Esophagus muscularis mucosa (tissue), 4 donors: ENCODE measurements around the gene IGF2BP3. TPM values are rescaled to one million over a fixed set of nuclear protein-coding genes. Genes with fewer than 3 reads are reported as not detected.

Experiments used
- DNase-seq: peaks from one replicate; pipeline ENCODE4 v3.0.0-alpha.2; 2017; ENCODE audit errors: extremely low spot score
- H3K27ac ChIP-seq, 4 donors: fragments of 200-600 bp; sonication (generic); replicated peaks in 1 of 4; 1 replicate in 3 of 4; 2 replicates in 1 of 4; pipeline ENCODE4 v1.5.1; 2016 to 2019; ENCODE audit warnings: mild to moderate bottlenecking in 1 of 4
- H3K27me3 ChIP-seq, 4 donors: fragments of 200-600 bp; sonication (generic); one replicate each; pipeline versions ENCODE4 v1.5.1 to v1.6.0; 2016 to 2019
- H3K36me3 ChIP-seq, 4 donors: fragments of 200-600 bp; sonication (generic); one replicate each; pipeline ENCODE4 v1.5.1; 2016 to 2019
- H3K4me1 ChIP-seq, 4 donors: fragments of 200-600 bp; sonication (generic); one replicate each; pipeline ENCODE4 v1.5.1; 2016 to 2019
- H3K4me3 ChIP-seq, 4 donors: fragments of 200-600 bp; sonication (generic); 1 replicate in 2 of 4; 2 replicates in 2 of 4; pipeline ENCODE4 v1.5.1; 2016 to 2019; ENCODE audit warnings: mild to moderate bottlenecking in 4 of 4, moderate library complexity in 1 of 4
- H3K9me3 ChIP-seq, 4 donors: fragments of 200-600 bp; sonication (generic); 1 replicate in 3 of 4; 2 replicates in 1 of 4; pipeline ENCODE4 v1.5.1; 2016 to 2019
- EP300 ChIP-seq: sonication (generic); formaldehyde crosslinking; IDR thresholded peaks from one replicate; pipeline ENCODE4 v1.6.1; 2017; ENCODE audit warnings: antibody characterized with exemption
- POLR2A ChIP-seq: fragments of 450-650 bp; IDR thresholded peaks from one replicate; pipeline ENCODE4 v1.6.1; 2017; ENCODE audit warnings: antibody characterized with exemption, moderate library complexity, mild to moderate bottlenecking, low read depth
- POLR2AphosphoS5 ChIP-seq, 2 donors: sonication (generic); formaldehyde crosslinking; IDR thresholded peaks; one replicate each; pipeline ENCODE4 v1.6.1; 2017; ENCODE audit warnings: antibody characterized with exemption in 2 of 2
- WGBS: methylation state at CpG from one replicate; pipeline ENCODE4 v1.1.5; 2018; 5-methylcytosine and 5-hydroxymethylcytosine counted together
- intact Hi-C: fragments of 100-400 bp; cut with DNase I; formaldehyde crosslinking; loops from one replicate; pipeline ENCODE4 v1.15.1; 2023
- total RNA-seq, 4 donors: library from RNA; depleted of rRNA; stranded (reverse); fragments of >200 nt; gene quantifications; one replicate each; pipeline versions ENCODE4 v1.1.0 to v1.2.1, GENCODE V29; 2016
- TF ChIP-seq, protein P1 (sequence below), 3 experiments: fragments of 200-600 bp in 2 of 3; fragments of 450-650 bp in 1 of 3; sonication (generic) in 2 of 3; IDR thresholded peaks; one replicate each; pipeline ENCODE4 v1.5.1; 2017 to 2019; ENCODE audit warnings: antibody characterized with exemption in 3 of 3, mild to moderate bottlenecking in 2 of 3, moderate library complexity in 1 of 3

Gene IGF2BP3
- total RNA-seq, 4 donors from 2014 or later: 0.45 to 1.7 TPM; not detected in 2

DNA sequence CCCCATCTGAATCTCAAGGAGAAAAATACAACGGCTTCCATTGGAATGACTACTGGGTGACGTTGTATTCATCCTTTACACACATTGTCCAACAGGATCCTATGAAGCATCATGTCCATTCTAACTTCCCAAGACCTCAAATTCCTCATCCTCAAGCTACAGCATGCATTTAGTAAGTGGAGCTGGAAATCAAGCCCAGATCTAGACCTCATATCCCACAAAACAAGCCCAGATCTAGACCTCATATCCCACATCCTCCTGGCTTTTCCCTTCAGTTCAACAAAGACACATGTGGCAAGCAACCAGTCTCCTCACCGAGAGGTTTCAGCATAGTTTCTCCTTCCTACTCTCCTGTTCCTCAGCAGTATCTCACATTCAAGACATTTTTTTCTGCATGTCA, 12.2 kb downstream of the IGF2BP3 start:
- no peak for DNase-seq
- H3K9me3 ChIP-seq: no peaks in the 10 kb centered on the region
- H3K27me3 ChIP-seq: peaks cover 0 to 72% (median 0%) of the 10 kb centered on the region in 4 donors
- WGBS: 86% methylated on average over 3 of the region's 3 CpGs
- no peak overlapping the region for H3K4me3 ChIP-seq
- intact Hi-C loops: loop anchor here (5.0 kb wide), 1 partner anchor 191 kb away; no protein-coding TSS in a partner anchor
- TF ChIP-seq EP300: no peak
- TF ChIP-seq POLR2AphosphoS5 (IDR thresholded peaks at IDR 0.05): no peak
- TF ChIP-seq, protein P1, sequence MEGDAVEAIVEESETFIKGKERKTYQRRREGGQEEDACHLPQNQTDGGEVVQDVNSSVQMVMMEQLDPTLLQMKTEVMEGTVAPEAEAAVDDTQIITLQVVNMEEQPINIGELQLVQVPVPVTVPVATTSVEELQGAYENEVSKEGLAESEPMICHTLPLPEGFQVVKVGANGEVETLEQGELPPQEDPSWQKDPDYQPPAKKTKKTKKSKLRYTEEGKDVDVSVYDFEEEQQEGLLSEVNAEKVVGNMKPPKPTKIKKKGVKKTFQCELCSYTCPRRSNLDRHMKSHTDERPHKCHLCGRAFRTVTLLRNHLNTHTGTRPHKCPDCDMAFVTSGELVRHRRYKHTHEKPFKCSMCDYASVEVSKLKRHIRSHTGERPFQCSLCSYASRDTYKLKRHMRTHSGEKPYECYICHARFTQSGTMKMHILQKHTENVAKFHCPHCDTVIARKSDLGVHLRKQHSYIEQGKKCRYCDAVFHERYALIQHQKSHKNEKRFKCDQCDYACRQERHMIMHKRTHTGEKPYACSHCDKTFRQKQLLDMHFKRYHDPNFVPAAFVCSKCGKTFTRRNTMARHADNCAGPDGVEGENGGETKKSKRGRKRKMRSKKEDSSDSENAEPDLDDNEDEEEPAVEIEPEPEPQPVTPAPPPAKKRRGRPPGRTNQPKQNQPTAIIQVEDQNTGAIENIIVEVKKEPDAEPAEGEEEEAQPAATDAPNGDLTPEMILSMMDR (IDR thresholded peaks at IDR 0.05): no peak
- TF ChIP-seq POLR2A: no peak
- H3K27ac ChIP-seq: no peak overlapping the region
- no peaks in the 10 kb centered on the region for H3K4me1 ChIP-seq
- no peaks in the 10 kb centered on the region for H3K36me3 ChIP-seq

DNA sequence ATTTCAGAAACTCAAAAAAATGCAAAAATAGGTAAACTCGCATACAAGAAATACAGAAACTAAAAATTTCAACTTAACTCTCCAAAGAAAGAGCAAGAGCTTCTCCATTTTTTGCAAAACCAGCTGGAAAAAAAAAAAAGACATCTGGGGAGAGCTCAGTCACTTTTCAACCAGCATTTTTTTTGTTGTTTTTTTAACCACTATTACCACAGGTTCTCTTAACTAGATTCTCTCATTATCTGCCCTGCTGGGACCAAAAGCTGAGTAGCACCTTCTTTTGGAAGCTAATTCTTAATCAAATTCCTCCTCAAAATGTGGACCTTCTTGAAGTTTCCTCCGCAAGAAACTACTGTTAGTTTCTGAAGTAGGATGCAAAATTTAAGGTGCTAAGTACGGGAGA, 14.2 kb downstream of the IGF2BP3 start:
- no peaks in the 10 kb centered on the region for H3K36me3 ChIP-seq
- intact Hi-C loops: loop anchor here (5.0 kb wide), 1 partner anchor 189 kb away; no protein-coding TSS in a partner anchor
- no peak overlapping the region for H3K27ac ChIP-seq
- H3K4me1 ChIP-seq: no peaks in the 10 kb centered on the region
- H3K27me3 ChIP-seq: peaks cover 0 to 66% (median 0%) of the 10 kb centered on the region in 4 donors
- no peak overlapping the region for H3K4me3 ChIP-seq
- WGBS: 92% methylated on average over 3 of the region's 3 CpGs
- no peaks in the 10 kb centered on the region for H3K9me3 ChIP-seq
- no peak for DNase-seq
- TF ChIP-seq, protein P1 (IDR thresholded peaks at IDR 0.05): no peak
- no peak for TF ChIP-seq POLR2AphosphoS5 (IDR thresholded peaks at IDR 0.05)
- TF ChIP-seq POLR2A: no peak
- no peak for TF ChIP-seq EP300

DNA sequence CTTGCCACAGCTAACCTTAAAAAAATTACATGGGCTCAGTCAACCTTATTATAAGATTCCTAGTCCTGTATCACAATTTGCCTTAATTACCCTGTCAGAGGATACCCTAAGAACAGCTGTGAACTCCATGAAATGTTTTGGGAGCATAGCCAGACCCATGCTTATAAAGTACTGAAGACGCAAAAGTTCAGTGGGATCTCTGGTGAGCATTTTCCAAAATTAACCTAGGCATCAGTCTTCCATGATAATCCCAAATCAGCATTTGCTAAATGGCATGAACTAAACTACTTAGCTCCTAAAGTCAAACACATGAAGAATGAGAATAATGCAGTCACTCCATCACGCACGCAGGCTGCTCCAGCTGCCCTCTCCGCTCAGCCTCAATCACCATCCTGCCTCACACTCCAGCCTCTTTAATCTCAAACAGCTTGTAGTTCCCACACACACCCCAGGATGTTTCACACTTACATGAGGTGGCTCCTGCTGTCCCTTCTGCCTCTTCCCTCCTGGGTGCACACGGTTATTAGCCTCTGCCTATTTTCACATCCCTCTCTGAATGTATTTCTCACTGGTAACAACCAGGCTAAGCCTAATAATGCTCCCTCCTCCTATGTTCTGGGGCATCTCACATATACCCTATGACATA, 15.3 kb downstream of the IGF2BP3 start:
- no peak for DNase-seq
- H3K4me1 ChIP-seq: no peaks in the 10 kb centered on the region
- TF ChIP-seq POLR2AphosphoS5 (IDR thresholded peaks at IDR 0.05): no peak
- TF ChIP-seq POLR2A: no peak
- no peak for TF ChIP-seq EP300
- TF ChIP-seq, protein P1 (IDR thresholded peaks at IDR 0.05): no peak
- H3K4me3 ChIP-seq: no peak overlapping the region
- no peak overlapping the region for H3K27ac ChIP-seq
- no peaks in the 10 kb centered on the region for H3K36me3 ChIP-seq
- no peaks in the 10 kb centered on the region for H3K9me3 ChIP-seq
- 82% methylated on average over 5 of the region's 5 CpGs for WGBS
- intact Hi-C loops: loop anchor here (5.0 kb wide), 1 partner anchor 188 kb away; no protein-coding TSS in a partner anchor
- H3K27me3 ChIP-seq: peaks cover 0 to 56% (median 0%) of the 10 kb centered on the region in 4 donors

DNA sequence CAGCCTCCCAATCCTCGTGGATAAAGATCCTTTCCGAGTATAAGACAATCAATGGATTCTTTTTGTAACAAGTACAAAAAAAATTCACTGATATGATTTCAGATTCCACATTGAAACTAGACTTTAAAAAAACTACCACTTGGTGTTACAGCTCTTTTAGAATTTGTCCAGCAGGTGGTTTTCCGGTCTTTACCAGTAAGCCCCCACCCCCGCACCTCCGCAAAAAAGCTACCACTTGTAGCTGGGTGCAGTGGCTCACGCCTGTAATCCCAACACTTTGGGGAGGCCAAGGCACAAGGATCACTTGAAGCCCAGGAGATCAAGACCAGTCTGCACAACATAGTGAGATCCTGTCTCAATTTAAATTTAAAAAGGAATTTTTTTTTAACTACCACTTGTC, 19.8 kb downstream of the IGF2BP3 start:
- no peak for DNase-seq
- Histone ChIP-seq H3K27ac (no peak overlapping the region), H3K27me3 (peaks cover 0 to 27% (median 0%) of the 10 kb centered on the region in 4 donors), H3K36me3 (no peaks in the 10 kb centered on the region), H3K9me3 (no peaks in the 10 kb centered on the region), H3K4me1 (no peaks in the 10 kb centered on the region), H3K4me3 (no peak overlapping the region)
- intact Hi-C loops: no loop called here
- 81% methylated on average over 6 of the region's 6 CpGs for WGBS
- TF ChIP-seq, protein P1 (IDR thresholded peaks at IDR 0.05): no peak
- TF ChIP-seq EP300: no peak

DNA sequence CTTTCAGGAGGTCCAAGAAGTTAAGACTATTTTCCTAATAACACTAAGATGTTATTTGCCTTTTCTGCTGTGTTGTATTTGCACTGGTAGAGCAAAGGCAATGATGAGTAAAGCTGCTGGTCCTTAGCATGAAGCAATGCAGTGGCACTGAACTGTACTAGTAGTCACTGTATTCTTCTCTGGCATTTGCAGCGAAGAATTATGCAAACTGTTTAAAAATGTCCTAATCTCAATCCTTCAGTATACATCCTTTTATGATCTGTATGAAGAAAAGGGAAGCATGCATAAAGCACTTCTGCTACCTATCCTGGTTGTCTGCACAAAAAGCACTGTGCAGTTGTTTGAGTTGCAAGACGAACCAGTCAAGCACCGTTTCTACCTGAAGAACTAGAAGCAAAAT, 20.4 kb downstream of the IGF2BP3 start:
- no peak for TF ChIP-seq POLR2AphosphoS5 (IDR thresholded peaks at IDR 0.05)
- TF ChIP-seq, protein P1 (IDR thresholded peaks at IDR 0.05): no peak
- TF ChIP-seq EP300: no peak
- TF ChIP-seq POLR2A: no peak
- intact Hi-C loops: no loop called here
- Histone ChIP-seq H3K36me3 (no peaks in the 10 kb centered on the region), H3K4me3 (no peak overlapping the region), H3K27ac (no peak overlapping the region), H3K9me3 (no peaks in the 10 kb centered on the region), H3K27me3 (peaks cover 0 to 22% (median 0%) of the 10 kb centered on the region in 4 donors), H3K4me1 (no peaks in the 10 kb centered on the region)
- 88% methylated on average over 3 of the region's 3 CpGs for WGBS
- DNase-seq: no peak
